Bronchial epithelial cell (primary cell): ENCODE results near the gene HEATR3. TPM values are rescaled to one million over a fixed set of nuclear protein-coding genes. Genes with fewer than 3 reads are reported as not detected.
"Not testable (repeated sequence)": the region's sequence is repeated elsewhere in the genome, so short reads cannot be mapped to it uniquely, and the experiment has no call there.

Source experiments
- DNase-seq: peaks from one replicate; pipeline ENCODE4 v3.0.0-alpha.2; 2010; ENCODE audit warnings: low read depth
- FAIRE-seq: peaks from 2 replicates; lab custom pipeline; 2011; peaks lifted over from hg19 to GRCh38; lab: Jason Lieb, UNC
- H3K27me3 ChIP-seq: 2 replicates; pipeline ENCODE4 v1.5.1; 2011; ENCODE audit warnings: low read length; ENCODE audit not compliant: control insufficient read depth, insufficient read depth
- H3K36me3 ChIP-seq: 2 replicates; pipeline ENCODE4 v1.5.1; 2011; ENCODE audit warnings: low read length; ENCODE audit not compliant: control insufficient read depth, insufficient read depth
- H3K4me3 ChIP-seq: 2 replicates; pipeline ENCODE4 v1.5.1; 2011; ENCODE audit warnings: mild to moderate bottlenecking, low read depth, low read length, control low read depth
- total RNA-seq: library from RNA; depleted of rRNA; stranded (reverse); fragments of >200 nt; gene quantifications from 2 replicates; pipeline ENCODE4 v1.2.1, GENCODE V29; 2014
- TF ChIP-seq, protein P1 (sequence below): IDR thresholded peaks from 2 replicates; pipeline ENCODE4 v1.5.1; 2011; ENCODE audit warnings: mild to moderate bottlenecking, moderate library complexity, low read length, control low read depth, inconsistent platforms; ENCODE audit not compliant: insufficient read depth, severe bottlenecking

HEATR3 gene
- total RNA-seq, 1 donor from 2014 or later: 16.1 TPM

DNA sequence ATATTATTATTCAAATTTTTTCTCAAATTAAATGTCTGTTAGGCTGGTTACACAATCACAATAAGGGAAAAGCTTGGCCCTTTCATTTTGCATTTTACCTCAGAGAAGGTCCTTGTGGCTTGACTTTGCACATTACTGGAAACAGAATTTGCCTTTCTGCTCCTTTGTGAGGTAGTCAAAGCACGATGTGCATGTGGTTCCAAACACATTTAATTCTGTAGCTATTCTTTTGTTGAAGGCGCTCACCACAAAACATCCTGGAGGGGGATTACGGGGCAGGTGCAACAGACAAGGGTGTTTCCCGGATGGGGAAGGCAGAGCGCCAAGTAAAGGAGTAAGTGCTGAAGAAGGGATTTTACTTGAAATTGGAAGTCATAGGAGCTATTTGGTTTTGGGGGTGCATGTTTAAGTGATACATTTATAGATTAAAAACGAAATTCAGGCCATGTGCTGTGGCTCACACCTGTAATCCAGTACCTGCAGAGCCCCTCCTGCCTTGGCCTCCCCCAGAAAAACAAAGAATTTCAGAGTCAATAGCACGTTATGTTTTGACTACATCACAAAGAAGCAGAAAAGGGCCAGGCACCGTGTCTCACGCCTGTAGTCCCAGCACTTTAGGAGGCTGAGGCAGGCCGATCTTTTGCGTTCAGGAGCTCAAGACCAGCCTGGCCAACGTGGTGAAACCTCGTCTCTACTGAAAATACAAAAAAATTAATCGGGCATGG is 56.1 kb downstream of the HEATR3 start:
- TF ChIP-seq, protein P1, sequence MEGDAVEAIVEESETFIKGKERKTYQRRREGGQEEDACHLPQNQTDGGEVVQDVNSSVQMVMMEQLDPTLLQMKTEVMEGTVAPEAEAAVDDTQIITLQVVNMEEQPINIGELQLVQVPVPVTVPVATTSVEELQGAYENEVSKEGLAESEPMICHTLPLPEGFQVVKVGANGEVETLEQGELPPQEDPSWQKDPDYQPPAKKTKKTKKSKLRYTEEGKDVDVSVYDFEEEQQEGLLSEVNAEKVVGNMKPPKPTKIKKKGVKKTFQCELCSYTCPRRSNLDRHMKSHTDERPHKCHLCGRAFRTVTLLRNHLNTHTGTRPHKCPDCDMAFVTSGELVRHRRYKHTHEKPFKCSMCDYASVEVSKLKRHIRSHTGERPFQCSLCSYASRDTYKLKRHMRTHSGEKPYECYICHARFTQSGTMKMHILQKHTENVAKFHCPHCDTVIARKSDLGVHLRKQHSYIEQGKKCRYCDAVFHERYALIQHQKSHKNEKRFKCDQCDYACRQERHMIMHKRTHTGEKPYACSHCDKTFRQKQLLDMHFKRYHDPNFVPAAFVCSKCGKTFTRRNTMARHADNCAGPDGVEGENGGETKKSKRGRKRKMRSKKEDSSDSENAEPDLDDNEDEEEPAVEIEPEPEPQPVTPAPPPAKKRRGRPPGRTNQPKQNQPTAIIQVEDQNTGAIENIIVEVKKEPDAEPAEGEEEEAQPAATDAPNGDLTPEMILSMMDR: no peak
- DNase-seq: no peak
- no peak for FAIRE-seq
- Histone ChIP-seq H3K27me3 (no peaks in the 10 kb centered on the region), H3K4me3 (no peak overlapping the region), H3K36me3 (no peaks in the 10 kb centered on the region)

DNA sequence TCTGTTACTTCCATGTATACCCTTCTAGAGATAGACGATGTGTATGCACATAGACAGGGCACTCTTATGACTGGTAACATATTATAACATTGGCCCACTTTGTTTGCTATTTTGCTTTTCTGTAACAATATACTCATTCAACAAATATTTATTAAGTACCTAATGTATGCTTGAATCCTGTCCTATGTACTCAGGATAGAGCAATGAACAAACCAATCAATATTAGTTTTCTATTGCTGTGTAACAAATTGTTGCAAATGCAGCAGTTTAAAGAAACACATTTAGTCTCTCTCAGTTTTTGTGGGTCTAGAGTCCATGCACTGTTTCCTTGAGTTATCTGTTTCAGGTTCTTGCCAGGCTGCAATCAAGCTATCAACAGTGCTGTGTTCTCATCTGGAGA is 57.6 kb downstream of the HEATR3 start:
- Histone ChIP-seq H3K4me3 (no peak overlapping the region), H3K36me3 (no peaks in the 10 kb centered on the region), H3K27me3 (no peaks in the 10 kb centered on the region)
- TF ChIP-seq, protein P1: no peak
- DNase-seq (no peak), FAIRE-seq (no peak)

DNA sequence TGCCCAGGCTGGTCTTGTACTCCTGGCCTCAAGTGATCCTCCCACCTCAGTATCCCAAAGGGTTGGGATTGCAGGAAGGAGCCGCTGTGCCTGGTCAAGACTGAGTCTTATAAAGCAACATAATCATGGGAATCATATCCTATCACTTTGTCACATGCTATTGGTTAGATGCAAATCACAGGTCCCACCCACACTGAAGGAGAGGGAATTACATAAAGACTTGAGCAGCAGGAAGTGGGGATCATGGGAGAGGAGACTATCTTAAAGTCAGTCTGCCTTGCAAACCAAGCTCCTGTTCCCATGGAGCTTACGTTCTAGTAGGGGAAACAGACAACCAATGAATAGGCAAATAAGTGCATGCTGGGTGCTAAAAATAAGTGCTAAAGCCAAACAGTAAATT is 59.0 kb downstream of the HEATR3 start:
- DNase-seq: no peak
- TF ChIP-seq, protein P1: no peak
- Histone ChIP-seq H3K36me3 (no peaks in the 10 kb centered on the region), H3K4me3 (no peak overlapping the region), H3K27me3 (no peaks in the 10 kb centered on the region)
- FAIRE-seq: no peak

DNA sequence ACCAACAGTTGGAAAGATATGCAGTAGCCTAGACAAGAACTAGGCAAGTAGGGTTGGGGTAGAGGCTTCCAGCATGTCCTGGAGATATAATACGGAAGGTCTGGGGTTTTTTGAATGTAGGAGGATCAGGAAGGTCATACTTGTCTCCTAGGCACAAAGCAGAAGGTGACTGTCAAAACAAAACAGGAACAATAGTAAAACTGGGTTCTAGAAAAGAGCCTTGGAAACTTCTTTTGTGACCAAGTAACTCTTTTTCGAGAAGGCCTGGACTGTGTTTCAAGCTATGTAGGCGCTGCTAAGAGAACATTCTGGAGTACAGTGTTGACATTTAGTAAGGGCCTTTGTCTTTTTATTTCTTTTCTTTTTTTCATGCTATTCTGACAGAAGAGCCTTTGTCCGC is 60.4 kb downstream of the HEATR3 start:
- no peak for DNase-seq
- Histone ChIP-seq H3K4me3 (no peak overlapping the region), H3K36me3 (no peaks in the 10 kb centered on the region), H3K27me3 (no peaks in the 10 kb centered on the region)
- FAIRE-seq: no peak
- TF ChIP-seq, protein P1: no peak

DNA sequence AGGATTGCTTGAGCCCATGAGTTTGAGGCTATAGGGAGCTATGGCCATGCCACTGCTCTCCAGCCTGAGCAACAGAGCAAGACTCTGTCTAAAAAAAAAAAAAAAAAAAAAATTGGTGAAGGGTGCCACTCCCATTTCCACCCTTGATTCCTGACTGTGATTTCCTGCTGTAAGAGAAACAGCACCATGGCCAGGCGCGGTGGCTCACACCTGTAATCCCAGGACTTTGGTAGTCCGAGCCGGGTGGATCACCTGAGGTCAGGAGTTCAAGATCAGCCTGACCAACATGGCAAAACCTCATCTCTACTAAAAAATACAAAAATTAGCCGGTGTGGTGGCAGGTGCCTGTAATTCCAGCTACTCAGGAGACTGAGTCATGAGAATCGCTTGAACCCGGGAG is 66.8 kb downstream of the HEATR3 start:
- H3K27me3 ChIP-seq, H3K36me3 ChIP-seq, H3K4me3 ChIP-seq, FAIRE-seq, DNase-seq: not testable (repeated sequence)

DNA sequence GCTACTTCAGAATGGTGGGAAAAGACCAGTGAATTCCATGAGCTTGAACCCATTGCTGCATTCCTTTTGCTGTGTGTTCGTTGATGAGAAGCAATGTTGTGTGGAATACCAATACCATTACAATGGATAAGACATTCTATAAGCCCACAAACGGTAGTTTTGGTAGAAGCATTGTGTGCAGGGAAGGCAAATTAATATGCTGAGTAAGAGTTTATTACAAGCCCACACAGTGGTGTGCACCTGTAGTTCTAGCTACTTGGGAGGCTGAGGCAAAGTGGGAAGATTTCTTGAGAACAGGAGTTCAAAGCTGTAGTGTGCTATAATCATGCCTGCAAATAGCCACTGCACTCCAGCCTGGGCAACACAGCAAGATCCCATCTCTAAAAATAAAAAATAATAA is 67.4 kb downstream of the HEATR3 start:
- TF ChIP-seq, protein P1: no peak
- no peak for DNase-seq
- Histone ChIP-seq H3K36me3 (no peaks in the 10 kb centered on the region), H3K4me3 (no peak overlapping the region), H3K27me3 (no peaks in the 10 kb centered on the region)
- no peak for FAIRE-seq
